CD4-positive, alpha-beta T cell treated with Interleukin-6 at 100 ng/mL for 8 hours (primary cell): ENCODE results near the gene TRAK1.
"Not testable (repeated sequence)": the region's sequence is repeated elsewhere in the genome, so short reads cannot be mapped to it uniquely, and the experiment has no call there.

Experiments used
- DNase-seq: peaks from one replicate; pipeline ENCODE4 v3.0.0-alpha.2; 2020; ENCODE audit warnings: mixed read lengths, low spot score

Gene TRAK1, protein sequence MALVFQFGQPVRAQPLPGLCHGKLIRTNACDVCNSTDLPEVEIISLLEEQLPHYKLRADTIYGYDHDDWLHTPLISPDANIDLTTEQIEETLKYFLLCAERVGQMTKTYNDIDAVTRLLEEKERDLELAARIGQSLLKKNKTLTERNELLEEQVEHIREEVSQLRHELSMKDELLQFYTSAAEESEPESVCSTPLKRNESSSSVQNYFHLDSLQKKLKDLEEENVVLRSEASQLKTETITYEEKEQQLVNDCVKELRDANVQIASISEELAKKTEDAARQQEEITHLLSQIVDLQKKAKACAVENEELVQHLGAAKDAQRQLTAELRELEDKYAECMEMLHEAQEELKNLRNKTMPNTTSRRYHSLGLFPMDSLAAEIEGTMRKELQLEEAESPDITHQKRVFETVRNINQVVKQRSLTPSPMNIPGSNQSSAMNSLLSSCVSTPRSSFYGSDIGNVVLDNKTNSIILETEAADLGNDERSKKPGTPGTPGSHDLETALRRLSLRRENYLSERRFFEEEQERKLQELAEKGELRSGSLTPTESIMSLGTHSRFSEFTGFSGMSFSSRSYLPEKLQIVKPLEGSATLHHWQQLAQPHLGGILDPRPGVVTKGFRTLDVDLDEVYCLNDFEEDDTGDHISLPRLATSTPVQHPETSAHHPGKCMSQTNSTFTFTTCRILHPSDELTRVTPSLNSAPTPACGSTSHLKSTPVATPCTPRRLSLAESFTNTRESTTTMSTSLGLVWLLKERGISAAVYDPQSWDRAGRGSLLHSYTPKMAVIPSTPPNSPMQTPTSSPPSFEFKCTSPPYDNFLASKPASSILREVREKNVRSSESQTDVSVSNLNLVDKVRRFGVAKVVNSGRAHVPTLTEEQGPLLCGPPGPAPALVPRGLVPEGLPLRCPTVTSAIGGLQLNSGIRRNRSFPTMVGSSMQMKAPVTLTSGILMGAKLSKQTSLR

DNA sequence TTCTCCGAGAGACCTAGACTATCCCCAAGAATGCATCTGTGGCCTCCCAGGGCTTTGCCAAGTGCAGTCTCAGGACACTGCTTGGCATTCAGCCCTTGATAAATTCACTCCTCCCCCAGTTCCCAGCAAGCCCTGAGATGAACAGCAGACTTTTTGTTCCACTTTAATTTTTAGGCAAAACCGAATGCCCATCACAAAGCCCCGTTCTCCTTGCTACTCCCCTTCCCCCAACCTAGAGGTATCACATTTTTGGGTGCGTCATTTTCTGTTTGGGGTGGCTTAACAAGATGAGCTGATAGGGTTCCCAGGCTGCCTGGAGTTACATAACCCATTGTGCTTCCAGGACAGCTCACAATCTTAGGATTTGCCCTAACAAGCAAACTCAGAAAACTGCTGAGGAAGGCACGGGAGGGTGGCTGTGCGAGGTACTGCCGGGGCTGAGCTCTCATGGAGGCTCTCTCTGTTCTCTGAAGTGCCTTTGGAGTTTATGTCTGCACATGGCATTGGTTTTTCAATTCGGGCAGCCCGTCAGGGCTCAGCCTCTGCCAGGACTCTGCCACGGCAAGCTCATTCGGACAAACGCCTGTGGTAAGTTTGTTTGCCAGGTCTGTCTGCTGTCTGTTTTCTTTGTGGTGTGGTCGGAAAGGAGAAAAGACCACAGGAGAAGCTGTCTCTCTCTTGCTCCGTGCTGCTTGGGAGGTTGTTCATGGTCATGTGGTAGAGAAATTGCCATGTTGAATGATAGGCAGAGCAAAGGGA lies at the start of gene TRAK1:
Gene TRAK1, plus strand, starts transcription at position 385 of the 759 bp plus-strand sequence. Its CDS starts 113 bp downstream, at position 498.
- no peak for DNase-seq

DNA sequence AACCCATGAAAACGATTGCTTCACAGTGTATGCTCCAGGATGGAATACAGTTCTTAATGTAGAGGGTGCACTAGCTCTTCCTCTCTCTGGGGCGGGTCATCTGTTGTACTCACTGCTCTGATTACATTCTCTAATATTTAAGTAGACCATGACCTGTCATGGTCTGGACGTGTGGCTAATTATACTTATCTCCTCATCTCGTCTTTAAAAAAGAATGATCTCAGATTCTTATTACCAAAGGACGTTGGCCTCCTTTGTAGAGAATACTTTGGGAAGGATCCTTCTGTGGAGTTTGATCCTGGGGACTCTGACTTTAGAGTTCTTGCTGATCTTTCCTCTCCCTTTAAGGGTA lies 48.4 kb upstream of the TRAK1 start:
- no peak for DNase-seq

DNA sequence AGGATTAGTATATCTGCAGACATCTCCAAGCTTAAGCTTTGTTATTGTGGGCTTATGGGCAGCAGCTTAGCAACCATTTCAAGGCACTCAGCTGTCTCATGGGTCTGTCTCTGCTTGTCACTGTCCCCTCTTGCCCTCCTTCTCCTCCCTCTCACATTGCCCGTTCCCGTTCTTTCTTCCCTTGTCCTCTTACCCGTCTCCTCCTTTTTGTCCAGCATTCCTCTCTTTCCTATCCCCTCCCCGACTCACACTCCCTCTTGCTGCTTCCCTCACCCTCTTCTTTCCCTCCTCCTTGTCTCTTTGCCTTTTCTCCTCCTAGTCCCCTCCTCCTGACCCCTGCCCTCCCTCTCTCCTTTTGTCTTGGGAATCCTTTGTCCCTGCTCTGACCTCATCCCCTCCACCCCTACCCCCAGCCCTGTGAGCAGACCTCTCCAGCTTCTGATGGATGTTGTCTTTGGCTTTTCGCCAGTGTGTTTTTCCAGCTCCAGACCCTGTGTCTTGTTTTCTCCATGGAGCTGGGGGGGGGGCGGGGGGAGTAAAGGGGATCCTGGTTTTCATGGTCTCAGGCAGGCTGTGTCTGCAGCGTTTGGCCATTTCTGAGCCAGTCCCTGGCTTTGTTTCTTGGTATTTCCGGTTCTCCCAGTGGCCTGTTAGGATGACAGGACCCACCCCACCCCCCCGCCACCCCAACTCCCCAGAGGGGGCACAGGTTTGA lies 47.9 kb upstream of the TRAK1 start:
- DNase-seq, result no peak

DNA sequence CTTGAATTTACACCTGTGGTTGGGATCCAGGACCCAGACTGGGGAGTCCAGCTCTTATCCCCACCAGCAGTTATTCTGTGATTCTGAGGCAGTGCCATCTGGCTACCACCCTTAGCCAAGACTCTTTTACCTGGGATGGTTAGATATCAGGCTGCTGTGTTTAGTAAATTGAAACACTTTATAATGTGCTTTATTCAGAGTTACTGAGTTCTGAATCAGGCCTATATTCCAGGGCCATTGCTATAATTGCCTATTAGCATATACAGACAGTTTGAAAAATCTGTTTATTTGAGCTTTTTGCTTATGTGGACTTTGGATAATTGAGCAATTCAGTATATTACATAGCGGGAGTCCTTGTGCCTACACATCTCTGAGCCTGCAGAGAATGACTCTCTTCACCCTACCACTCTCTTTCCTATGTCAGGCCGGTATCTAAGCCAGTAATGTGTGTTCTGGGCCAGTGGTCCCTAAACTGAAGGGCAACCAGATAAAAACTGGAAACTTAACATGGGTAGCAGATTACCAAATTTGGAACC lies 45.4 kb upstream of the TRAK1 start:
- no peak for DNase-seq

DNA sequence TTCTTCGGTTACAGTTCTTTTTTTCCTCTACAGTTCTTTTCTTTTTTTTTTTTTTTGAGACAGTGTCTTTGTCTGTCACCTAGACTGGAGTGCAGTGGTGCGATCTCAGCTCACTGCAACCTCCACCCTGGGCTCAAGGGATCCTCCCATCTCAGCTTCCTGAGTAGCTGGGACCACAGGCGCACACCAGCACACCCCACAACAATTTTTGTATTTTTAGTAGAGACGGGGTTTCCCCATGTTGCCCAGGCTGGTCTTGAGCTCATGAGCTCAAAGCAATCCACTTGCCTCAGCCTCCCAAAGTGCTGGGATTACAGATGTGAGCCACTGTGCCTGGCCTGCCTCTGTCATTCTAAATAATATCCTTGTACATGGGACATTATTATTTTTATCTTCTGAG lies 42.6 kb upstream of the TRAK1 start:
- DNase-seq, result not testable (repeated sequence)

DNA sequence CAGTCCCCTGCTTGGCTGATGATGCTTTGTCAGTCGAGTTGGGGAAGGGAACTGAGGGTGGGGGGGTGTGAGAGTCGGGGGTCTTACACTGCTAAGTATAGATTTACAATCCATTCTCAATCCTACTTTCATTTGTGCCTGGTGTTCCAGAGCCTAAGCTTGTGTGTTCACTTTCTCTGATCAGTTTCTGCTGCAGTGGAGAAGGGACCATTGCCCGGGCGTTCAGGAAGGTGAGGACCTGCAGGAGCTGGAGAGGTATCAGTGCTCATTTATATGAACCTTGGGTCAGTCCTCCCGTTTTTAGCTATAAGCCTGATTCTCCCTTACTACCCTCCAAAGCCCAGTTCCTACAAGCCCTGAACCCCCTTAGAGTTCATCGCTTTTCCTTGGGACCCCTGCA lies 41.0 kb upstream of the TRAK1 start:
- no peak for DNase-seq

DNA sequence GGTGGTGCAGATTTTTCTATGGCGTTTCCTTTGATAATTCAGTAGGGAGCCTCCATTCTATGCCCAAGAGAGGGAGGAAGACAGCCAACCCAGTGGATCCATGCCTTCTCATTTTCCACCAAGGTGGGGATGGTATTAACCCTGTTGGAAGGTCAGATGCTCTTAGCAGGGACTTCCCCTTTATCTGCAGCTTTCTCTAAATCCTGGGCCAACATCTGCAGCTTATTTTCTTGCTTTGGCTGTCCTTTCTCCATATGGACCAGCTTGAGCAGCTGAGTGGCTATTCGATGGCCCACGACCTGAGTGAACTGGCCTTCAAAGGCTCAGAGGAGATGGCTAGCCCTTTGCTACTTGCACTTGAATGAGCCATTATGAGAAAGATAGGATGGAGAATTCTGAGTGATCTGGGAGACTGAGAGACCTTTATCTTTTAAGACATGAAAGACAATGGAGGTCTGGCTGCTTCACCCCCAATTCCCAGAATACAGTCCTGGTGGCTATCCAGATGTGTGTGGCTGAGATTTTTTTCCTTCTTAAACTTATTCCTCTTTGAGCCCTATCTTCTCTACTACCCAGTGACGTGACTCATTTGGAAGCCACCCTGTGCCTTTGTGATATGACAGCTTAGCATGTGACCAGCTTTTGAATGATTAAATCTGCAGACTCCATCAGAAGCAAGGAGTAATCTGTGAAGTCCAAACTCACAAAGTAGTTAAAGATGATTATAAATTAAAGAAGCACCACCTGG lies 39.6 kb upstream of the TRAK1 start:
- DNase-seq, result no peak

DNA sequence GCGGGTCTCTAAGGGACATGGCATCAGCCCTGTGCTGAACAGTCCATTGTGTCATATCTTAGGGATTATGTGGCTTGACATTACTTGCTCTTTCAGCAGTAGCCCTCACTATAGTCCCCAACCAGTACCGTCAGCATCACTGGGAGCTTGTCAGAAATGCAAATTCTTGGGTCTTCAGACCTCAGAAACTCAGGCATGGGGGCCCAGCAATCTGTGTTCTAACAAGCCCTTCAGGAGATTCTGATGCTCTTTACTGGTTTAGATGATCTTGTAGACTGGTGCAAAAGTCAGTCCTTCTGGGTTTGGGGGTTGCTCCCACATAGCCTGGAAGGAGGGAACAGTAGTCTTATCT lies 39.0 kb upstream of the TRAK1 start:
- DNase-seq, result no peak

DNA sequence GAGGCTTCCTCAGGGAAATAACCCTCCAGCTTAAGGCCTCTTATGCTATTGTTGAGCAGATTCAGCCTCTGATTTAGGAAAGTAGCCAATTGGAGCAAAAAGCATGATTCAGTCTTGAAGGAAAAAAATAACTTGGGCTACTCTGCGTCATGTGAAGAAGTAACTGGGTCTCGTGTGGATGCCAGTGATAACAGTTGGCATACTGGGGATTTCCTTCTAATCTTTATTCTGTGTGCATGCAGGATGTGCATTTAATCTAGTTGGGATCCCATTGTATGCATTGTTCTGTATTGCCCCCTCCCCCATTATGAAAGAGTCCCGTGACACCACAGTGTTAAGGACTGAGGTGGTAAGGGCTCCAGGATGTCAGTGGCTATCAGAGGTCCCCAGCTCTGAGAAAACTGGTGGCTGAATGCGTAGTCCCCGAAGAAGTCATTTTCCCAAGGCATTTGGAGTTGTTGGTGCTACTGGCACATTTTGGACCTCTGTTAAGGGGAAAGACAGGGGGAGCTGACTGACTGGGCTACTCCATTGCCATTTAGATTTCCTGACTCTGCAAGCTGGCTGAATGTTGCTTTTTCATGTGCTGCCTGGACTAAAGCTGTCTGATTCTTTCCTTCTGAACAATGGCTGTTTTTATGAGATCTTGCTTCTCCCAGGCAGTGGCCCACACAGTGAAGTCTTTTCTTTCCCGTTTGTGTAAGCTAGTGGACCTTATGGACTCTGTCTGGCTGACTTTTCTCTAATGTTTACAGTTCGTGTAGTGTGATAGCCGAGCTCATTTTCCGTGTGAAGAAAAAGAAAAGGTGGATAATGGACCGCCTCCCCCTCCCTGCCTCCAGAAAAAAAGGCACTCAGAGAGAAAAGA lies 38.4 kb upstream of the TRAK1 start:
- no peak for DNase-seq

DNA sequence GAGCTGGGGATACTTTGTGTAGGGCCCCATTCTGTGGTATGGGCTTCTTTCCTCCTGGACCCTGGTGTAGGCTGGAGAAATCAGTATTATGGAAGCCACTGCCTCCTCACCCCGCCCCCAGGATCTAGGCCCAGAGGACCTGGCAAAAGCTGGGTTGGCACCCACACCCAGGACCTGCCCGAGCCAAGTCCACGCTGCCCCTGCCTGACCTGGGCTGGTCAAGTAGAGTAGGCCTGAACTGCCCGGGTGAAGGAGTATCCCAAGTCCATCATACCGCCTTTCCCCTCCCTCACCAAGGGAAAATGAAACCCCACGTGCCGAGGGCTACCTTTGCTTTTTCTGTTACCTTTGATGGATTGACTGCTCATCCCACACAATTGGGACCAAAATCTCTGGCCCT lies 37.7 kb upstream of the TRAK1 start:
- no peak for DNase-seq

DNA sequence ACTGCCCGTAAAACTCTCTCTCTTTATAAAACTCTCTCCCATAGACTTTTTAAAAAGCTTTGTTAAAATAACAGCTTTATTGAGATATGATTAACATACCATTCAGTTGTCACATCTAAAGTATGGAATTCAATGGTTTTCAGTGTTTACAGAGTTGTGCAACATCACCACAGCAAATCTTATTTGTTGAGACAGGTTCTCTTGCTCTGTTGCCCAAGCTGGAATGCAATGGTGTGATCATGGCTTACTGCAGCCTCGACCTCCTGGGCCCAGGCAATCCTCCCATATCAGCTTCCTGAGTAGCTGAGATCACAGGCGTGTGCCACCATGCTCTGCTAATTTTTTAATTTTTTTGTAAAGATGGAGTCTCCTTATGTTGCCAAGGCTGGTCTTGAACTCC lies 35.9 kb upstream of the TRAK1 start:
- no peak for DNase-seq

DNA sequence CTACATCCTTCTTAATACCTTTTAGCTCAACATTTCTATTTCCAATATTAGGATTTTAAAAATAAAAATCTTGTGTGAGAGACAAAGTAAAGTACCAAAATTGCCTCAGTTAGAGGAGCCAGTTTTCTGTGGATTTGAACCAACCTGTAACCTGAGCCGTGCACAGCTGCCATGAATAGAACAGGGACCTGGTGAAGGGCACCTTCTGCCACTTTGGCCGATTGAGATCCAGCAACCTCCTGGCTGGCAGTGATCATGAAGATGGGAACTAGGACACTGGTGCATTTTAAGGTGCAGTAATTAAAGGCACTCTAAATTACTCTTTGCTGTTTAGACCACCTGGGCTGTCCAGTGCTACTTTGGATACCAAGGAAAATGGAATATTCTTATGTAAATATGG lies 34.3 kb upstream of the TRAK1 start:
- no peak for DNase-seq

DNA sequence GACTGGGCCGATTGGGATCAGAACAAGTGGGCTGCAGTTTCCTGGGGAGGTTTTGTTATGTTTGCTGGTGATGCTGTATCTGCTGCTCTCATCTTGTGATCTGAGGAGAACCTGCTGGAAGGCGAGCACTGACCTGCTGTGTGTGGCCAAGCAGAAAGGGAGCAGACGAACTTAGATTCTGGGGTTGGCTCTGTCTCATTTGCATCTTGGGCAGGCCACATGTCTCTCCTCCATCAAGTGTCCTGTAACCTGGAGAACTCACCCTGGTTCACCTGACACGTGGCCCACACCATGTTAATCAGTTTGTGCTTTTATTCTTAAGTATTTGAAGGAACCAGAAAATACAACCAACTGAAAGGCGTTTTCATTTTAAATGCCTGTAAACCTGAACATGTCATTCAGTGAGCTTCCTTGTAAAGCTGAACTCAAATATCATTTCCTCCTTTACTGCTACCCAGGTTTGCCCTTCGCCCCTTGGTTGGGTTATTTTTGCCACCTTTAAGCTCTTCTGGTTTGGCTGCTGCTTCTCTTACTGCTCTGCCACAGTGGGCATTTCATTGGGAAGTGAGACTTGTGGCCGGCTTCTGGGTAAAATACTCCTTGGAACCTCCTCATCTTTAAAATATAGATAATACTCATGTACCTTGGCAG lies 33.5 kb upstream of the TRAK1 start:
- no peak for DNase-seq

DNA sequence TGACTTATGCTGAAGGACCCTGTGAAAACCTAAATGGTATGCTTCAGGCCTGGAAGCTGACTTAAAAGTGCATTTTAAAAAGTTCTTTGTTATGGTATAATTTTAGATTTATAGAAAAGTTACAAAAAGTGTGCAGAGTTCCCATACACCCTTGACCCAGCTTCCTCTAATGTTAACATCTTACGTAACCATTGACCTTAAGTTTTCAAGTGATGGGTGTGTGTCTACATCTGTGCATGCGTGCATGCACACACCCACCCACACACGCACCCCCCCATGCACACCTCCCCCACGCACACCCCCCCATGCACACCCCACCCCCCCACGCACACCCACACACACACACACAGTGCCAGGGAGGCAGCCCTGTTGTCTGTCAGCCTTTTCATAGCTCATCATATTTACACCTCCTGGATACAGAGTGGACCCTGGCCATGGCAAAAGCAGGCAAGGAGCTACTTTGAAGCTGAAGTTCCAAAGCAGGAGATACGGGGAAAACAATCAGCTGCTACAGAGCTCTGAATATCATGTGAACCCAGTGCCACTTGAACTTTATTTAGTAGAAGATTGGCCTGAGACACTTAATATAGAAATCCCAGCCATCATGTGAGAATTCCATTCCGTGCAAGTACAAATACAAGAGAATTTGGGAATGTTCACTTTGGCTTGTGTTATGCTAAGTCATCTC lies 30.0 kb upstream of the TRAK1 start:
- DNase-seq, result no peak

DNA sequence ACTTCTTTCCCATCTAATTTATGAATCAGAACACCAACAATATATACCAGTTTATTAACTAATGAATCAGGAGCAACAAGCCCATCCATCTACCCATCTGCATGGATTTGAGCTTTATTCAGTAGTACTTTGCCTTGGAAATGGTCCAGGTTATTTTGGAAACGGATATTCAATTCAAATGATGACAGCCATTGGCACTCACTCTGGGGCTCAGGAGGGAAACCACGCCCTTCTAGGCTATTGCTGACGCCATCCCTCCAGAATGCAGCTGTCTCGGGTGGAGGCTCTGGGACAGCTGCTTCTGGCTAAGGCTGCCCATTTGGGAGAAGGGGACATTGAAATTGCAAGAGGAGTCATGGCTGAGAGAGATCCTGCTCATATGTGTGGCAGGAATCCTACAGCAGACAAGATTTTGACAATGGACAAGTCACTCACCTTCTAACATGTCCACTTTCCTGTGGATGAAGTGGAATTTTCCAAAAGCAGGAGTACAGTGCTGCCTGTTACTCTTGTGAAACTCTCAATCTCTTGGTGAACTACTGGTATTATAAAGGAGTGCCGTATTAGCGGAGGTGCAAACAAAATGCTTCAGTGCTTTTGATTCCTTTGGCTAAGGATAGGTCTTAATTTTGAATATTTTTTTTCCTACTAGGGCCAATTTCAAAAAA lies 29.3 kb upstream of the TRAK1 start:
- no peak for DNase-seq

DNA sequence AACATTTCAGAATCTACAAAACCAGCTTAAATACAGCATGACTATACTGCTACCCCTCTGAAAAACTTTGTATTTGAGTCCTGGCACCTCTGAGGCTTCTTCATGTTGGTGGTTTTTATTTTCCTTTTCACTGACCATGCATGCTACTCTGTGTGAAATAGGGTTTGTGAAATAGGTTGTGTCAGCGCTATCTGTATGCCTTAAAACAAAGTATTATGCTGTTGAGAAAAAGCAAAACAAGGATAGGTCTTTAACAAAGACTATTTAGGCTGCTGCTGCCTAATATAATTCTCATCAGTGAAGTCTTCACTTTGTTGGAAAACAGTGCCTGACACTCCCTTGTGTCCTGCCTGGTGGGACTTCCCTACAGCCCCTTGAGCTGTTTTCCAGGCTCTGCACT lies 28.7 kb upstream of the TRAK1 start:
- no peak for DNase-seq

DNA sequence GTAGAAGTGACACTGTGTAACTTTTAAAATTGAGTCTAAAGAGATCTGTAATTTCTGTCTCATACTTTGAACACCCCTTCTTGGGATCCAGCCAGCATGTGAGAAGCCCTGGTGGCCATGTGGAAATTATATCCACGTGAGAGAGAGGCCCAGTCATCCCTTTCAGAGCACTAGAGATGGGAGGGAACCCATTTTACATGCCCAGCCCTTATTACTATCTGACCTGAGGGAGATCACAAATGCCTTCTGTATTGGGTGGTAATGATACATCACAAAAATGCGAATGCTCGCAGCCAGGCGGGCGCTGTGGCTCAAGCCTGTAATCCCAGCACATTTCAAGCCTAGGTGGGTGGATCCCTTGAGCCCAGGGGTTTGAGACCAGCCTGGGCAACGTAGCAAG lies 27.3 kb upstream of the TRAK1 start:
- no peak for DNase-seq

DNA sequence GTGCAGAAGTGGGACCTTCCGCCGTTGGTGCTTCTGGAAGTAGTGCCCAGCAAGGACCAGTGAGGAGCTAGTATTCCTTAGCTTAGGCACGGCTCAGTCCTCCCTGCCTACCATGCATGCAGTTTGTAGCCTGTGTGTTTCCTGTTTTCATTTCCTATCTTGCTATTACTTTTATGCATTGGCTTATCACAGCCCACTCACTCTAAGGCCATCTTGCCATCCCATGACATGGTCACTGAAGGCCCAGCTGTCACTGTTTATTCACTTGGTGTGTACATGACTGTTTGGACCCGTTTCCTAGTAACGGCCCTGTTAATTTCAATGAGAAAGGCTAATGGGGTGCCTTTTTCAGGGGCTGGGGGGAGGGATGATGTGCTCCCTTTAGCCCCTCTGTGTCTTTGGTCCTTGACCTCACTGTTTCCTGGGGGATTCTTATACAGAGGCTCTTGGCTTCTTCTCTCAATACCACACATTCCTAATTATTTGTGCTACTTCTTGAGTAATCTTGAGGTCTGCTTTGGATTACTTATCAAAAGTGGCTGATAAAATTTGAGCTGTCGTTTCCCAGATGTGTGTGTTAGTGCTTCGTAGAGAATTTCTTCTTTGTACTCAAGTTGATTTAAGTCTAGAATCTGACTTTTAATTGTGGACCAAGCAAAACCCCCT lies 24.5 kb upstream of the TRAK1 start:
- DNase-seq, result no peak
